ENCODE data around the gene CFAP74.

DNA sequence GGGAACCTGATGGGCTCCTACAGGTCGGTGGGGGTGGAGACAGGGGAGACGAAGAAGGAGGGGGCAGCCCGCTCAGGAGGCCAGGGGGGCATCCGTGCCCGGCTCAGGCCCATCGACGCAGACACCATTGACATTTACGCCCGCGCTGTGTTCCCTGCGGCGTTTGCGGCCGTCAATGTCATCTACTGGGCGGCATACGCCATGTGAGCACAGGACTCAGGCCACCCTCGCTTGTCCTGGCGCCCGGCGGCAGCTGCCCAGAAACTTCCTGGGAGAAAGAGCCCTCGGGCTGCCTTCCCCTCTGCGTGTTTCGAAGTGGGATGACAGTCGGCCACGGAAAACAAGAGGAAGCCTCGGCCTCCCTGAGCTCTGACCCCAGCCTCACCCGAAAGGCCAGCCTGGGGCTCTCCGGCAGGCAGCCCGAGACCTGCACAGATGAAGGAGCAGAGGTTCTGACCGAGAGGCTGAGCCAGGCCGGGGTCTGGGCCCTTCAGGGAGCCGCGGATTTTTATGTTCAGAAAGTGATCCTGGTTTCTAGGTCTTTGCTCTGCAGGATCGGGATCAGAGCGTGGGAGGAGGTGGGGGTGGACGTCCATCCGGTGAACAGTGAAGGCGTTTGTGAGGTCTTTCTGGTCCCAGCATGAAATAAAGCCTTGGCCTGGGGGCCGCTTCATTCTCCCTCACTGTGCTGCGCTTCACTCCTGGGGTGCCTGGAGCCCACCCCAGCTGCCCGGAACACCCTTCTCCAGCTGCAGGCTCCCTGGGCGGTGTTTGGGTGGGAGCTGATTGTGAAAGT is 26.7 kb upstream of the CFAP74 start:
- TF ChIP-seq CTCF (IDR thresholded peaks at IDR 0.05 in 4 of 5, conservative IDR thresholded peaks at IDR 0.05 in 1 of 5) (no peak), POLR2A (IDR thresholded peaks at IDR 0.05) (no peak)
